PC-9 (cell line): Measurements from ENCODE around the gene ZNF732. TPM values are rescaled to one million over a fixed set of nuclear protein-coding genes. Genes with fewer than 3 reads are reported as not detected.

Source experiments
- BruUV-seq: library from RNA; stranded (reverse); fragments of 400-500 nt; replicated peaks from 2 replicates; lab custom pipeline; 2021; lab: Mats Ljungman, UMichigan
- CTCF ChIA-PET: fragments of 300-600 bp; sonication (Branson Sonifier 250); formaldehyde crosslinking; loops from one replicate; lab custom pipeline; 2022; ENCODE audit warnings: antibody characterized with exemption; lab: Charles Lee
- POLR2A ChIA-PET: fragments of 300-600 bp; sonication (Branson Sonifier 250); formaldehyde crosslinking; loops from one replicate; lab custom pipeline; 2022; ENCODE audit warnings: antibody characterized with exemption; ENCODE audit not compliant: unreplicated experiment; lab: Charles Lee
- DNase-seq, 2 experiments: peaks; one replicate each; pipeline versions ENCODE4 v3.0.0 to v3.0.0-alpha.2; 2015 to 2022; ENCODE audit warnings: mixed read lengths in 1 of 2
- H2AFZ ChIP-seq: fragments of 200-600 bp; sonication (generic); 2 replicates; pipeline ENCODE4 v1.8.1; 2017; ENCODE audit warnings: antibody characterized with exemption
- H3F3A ChIP-seq: fragments of 200-600 bp; sonication (generic); 2 replicates; pipeline ENCODE4 v1.8.1; 2017; ENCODE audit warnings: antibody characterized with exemption, mild to moderate bottlenecking, low read depth; ENCODE audit not compliant: insufficient read depth
- H3K27ac ChIP-seq: fragments of 200-600 bp; sonication (generic); 2 replicates; pipeline ENCODE4 v1.6.1; 2016; ENCODE audit warnings: mixed run types
- H3K27me3 ChIP-seq: fragments of 200-600 bp; sonication (generic); 2 replicates; pipeline ENCODE4 v1.6.1; 2016; ENCODE audit warnings: low read depth, mixed run types; ENCODE audit not compliant: insufficient read depth
- H3K36me3 ChIP-seq: fragments of 200-600 bp; sonication (generic); 2 replicates; pipeline ENCODE4 v1.6.1; 2016; ENCODE audit warnings: low read depth, mixed run types
- H3K4me1 ChIP-seq: fragments of 200-600 bp; sonication (generic); replicated peaks from 2 replicates; pipeline ENCODE4 v1.6.1; 2016; ENCODE audit warnings: mixed run types; ENCODE audit not compliant: insufficient read depth
- H3K4me2 ChIP-seq: fragments of 200-600 bp; sonication (generic); 2 replicates; pipeline ENCODE4 v1.6.1; 2017; ENCODE audit warnings: mixed run types
- H3K4me3 ChIP-seq: fragments of 200-600 bp; sonication (generic); 2 replicates; pipeline ENCODE4 v1.6.1; 2016; ENCODE audit warnings: mixed run types
- H3K79me2 ChIP-seq: fragments of 200-600 bp; sonication (generic); 2 replicates; pipeline ENCODE4 v1.6.1; 2017; ENCODE audit warnings: low read depth, mixed run types
- H3K9me2 ChIP-seq: fragments of 200-600 bp; sonication (generic); 2 replicates; pipeline ENCODE4 v1.8.1; 2017; ENCODE audit warnings: mild to moderate bottlenecking; ENCODE audit not compliant: insufficient read depth
- H3K9me3 ChIP-seq: fragments of 200-600 bp; sonication (generic); 2 replicates; pipeline ENCODE4 v1.8.1; 2016; ENCODE audit warnings: low read depth; ENCODE audit not compliant: insufficient read depth
- H4K20me1 ChIP-seq: fragments of 200-600 bp; sonication (generic); 2 replicates; pipeline ENCODE4 v1.8.1; 2017; ENCODE audit not compliant: insufficient read depth
- EZH2 ChIP-seq: fragments of 200-600 bp; sonication (generic); IDR thresholded peaks from 2 replicates; pipeline ENCODE4 v1.8.0; 2017; ENCODE audit warnings: antibody characterized with exemption, low read depth
- intact Hi-C: fragments of 100-400 bp; cut with micrococcal nuclease; formaldehyde crosslinking; loops from one replicate; pipeline ENCODE4 v1.10.0; 2022; ENCODE audit not compliant: unreplicated experiment
- total RNA-seq: library from RNA; stranded (reverse); gene quantifications from 2 replicates; pipeline ENCODE4 v1.2.3, GENCODE V29; 2021
- TF ChIP-seq, protein P1 (sequence below): fragments of 200-600 bp; sonication (generic); conservative IDR thresholded peaks from 2 replicates; pipeline ENCODE4 v1.6.1; 2017; ENCODE audit warnings: mixed run types, antibody characterized with exemption, mild to moderate bottlenecking, moderate library complexity

ZNF732 gene
- total RNA-seq, 1 experiment from 2014 or later = not detected

DNA sequence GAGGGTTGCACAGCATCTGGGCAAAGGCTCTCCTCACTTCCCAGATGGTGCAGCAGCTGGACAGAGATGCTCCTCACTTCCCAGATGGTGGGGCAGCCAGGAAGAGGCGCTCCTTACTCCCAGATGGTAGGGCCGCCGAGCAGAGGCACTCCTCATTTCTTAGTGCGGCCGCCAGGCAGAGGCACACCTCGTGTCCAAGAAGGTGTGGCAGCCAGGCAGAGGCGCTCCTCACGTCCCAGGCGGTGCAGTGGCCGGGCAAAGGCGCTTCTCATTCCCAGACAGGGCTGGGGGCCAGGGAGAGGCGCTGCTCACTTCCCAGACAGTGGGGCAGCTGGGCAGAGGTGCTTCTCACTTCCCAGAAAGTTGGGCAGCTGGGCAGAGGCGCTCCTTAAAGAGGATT is 48.8 kb downstream of the ZNF732 start:
- no peak overlapping the region for H3K4me2 ChIP-seq
- ChIA-PET CTCF (no interaction called here), POLR2A (no interaction called here)
- BruUV-seq = no TSS peak
- H2AFZ ChIP-seq = no peak overlapping the region
- intact Hi-C loops = no loop called here
- no peak for DNase-seq
- H3K79me2 ChIP-seq = no peaks in the 10 kb centered on the region
- no peak overlapping the region for H3K27ac ChIP-seq
- TF ChIP-seq, protein P1, sequence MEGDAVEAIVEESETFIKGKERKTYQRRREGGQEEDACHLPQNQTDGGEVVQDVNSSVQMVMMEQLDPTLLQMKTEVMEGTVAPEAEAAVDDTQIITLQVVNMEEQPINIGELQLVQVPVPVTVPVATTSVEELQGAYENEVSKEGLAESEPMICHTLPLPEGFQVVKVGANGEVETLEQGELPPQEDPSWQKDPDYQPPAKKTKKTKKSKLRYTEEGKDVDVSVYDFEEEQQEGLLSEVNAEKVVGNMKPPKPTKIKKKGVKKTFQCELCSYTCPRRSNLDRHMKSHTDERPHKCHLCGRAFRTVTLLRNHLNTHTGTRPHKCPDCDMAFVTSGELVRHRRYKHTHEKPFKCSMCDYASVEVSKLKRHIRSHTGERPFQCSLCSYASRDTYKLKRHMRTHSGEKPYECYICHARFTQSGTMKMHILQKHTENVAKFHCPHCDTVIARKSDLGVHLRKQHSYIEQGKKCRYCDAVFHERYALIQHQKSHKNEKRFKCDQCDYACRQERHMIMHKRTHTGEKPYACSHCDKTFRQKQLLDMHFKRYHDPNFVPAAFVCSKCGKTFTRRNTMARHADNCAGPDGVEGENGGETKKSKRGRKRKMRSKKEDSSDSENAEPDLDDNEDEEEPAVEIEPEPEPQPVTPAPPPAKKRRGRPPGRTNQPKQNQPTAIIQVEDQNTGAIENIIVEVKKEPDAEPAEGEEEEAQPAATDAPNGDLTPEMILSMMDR = no peak
- TF ChIP-seq EZH2 = no peak
- H3K9me3 ChIP-seq = no peaks in the 10 kb centered on the region
- no peaks in the 10 kb centered on the region for H3K36me3 ChIP-seq
- no peaks in the 10 kb centered on the region for H3K4me1 ChIP-seq
- H3F3A ChIP-seq = no peaks in the 10 kb centered on the region
- no peaks in the 10 kb centered on the region for H4K20me1 ChIP-seq
- no peaks in the 10 kb centered on the region for H3K9me2 ChIP-seq
- no peaks in the 10 kb centered on the region for H3K27me3 ChIP-seq
- H3K4me3 ChIP-seq = no peak overlapping the region

DNA sequence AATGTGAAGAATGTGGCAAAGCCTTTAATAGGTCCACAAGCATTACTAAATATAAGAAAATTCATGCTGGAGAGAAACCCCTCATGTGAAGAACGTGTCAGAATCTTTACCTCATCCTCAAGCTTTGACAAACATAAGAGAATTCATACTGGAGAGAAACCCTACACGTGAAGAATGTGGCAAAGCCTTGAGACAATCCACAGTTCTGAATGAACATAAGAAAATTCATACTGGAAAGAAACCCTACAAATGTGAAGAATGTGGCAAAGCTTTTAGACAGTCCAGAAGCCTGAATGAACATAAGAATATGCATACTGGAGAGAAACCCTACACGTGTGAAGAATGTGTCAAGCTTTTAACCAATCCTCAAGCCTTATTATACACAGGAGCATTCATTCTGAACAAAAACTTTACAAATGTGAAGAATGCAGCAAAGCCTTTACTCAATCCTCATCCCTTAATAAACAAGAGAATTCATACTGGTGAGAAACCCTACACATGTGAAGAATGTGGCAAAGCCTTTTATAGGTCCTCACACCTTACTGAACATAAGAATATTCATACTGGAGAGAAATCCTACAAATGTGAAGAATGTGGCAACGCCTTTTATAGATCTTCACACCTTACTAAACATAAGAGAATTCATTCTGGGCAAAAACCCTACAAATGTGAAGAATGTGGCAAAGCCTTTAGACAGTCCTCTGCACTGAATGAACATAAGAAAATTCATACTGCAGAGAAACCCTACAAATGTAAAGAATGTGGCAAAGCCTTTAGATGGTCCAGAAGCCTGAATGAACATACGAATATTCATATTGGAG is 51.1 kb downstream of the ZNF732 start:
- Histone ChIP-seq H3K4me1 (no peaks in the 10 kb centered on the region), H3K36me3 (no peaks in the 10 kb centered on the region), H3K27me3 (no peaks in the 10 kb centered on the region), H3K79me2 (no peaks in the 10 kb centered on the region), H3F3A (no peaks in the 10 kb centered on the region), H3K9me3 (no peaks in the 10 kb centered on the region), H3K9me2 (no peaks in the 10 kb centered on the region), H2AFZ (no peak overlapping the region), H3K4me3 (no peak overlapping the region), H3K27ac (no peak overlapping the region), H3K4me2 (no peak overlapping the region), H4K20me1 (no peaks in the 10 kb centered on the region)
- TF ChIP-seq, protein P1 = no peak
- no peak for TF ChIP-seq EZH2
- CTCF ChIA-PET = no interaction called here
- POLR2A ChIA-PET = no interaction called here
- no TSS peak for BruUV-seq
- DNase-seq = no peak
- intact Hi-C loops = no loop called here

DNA sequence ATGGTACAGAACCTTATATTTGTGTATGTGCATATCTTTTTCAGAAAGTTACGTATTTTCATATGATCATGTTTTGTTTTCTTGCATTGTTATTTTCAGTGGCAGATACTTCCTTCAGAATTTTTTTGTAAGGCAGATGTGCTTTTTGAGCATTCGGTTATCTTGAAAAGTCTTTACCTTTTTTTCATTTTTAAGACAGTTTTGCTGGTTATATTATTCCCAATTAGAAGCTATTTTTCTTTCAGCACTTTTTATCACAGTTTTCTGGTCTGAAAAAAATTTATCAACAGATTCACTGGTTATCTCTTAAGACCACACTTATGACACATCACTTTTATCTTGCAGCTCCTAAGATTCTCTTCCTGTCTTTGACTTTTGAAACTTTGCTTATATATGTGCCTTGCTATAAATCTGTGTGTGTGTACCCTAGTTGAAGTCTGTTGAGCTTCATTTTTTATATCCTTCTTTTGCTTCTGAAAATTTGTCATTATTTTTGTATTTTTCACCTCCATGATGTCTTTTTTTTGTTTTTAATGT is 53.1 kb downstream of the ZNF732 start:
- Histone ChIP-seq H4K20me1 (no peaks in the 10 kb centered on the region), H3K27ac (no peak overlapping the region), H3K79me2 (no peaks in the 10 kb centered on the region), H3K36me3 (no peaks in the 10 kb centered on the region), H2AFZ (no peak overlapping the region), H3K4me1 (no peaks in the 10 kb centered on the region), H3K27me3 (no peaks in the 10 kb centered on the region), H3K9me2 (no peaks in the 10 kb centered on the region), H3K9me3 (no peaks in the 10 kb centered on the region), H3K4me3 (no peak overlapping the region), H3F3A (no peaks in the 10 kb centered on the region), H3K4me2 (no peak overlapping the region)
- DNase-seq = no peak
- no TSS peak for BruUV-seq
- ChIA-PET CTCF (no interaction called here), POLR2A (no interaction called here)
- no peak for TF ChIP-seq EZH2
- TF ChIP-seq, protein P1 = no peak
- intact Hi-C loops = no loop called here
